ENCODE results near the gene SREBF1. TPM values are rescaled to one million over a fixed set of nuclear protein-coding genes. Genes with fewer than 3 reads are reported as not detected.

The SREBF1 gene
- total and polyA plus RNA-seq, 2 of the 4 experiments (the other 2 are of a cell fraction) = 3.4 to 20.4 TPM

DNA sequence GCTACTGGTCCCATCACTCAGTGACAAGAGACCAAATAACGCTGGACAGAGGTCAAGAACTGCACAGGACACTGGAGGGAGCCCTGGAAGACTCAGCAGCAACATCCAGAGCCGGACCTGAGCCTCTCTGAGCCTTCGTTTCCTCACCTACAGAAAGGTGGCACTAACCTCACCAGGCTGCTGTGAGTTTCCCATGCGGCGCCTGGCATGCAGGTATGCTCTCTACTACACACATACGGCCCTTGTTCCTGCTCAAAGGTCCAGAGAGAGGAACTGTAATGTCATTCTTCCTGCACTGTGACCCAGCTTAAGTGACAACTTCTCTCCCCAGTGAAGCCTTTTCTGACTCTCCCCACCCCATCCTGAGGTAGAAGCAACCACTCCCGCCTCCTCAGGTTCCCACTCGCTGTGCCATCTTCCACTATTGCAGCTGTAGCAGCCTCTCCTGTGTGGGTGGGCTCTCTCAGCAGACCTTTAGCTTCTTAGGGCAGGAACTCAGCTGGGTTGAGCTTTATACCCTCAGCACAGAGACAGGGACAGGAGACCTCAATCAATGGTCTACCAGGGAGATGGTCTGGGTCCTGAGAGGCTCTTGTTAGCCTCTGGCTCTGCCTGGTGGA is 43.9 kb upstream of the SREBF1 start:
- Histone ChIP-seq H2AFZ (replicated peaks; ENCODE audit: low read length, poor library complexity) (no peak overlapping the region), H3K56ac (ENCODE audit: extremely low read depth, insufficient read depth, low read length) (no peak overlapping the region), H4K8ac (ENCODE audit: low read depth in 2 of 2, low read length in 2 of 2) (no peak overlapping the region), H2BK15ac (ENCODE audit: low read depth, low read length) (no peak overlapping the region), H2AK5ac (ENCODE audit: low read depth, low read length) (no peak overlapping the region; the same call in 1 of the 2 replicates), H3K4me1 (ENCODE audit: control insufficient read depth, insufficient read depth, low read length) (peaks cover 18% of the 10 kb centered on the region), H2BK120ac (ENCODE audit: low read depth, low read length) (no peak overlapping the region), H4K20me1 (ENCODE audit: insufficient read depth, low read length) (peaks cover 22% of the 10 kb centered on the region), H3K4me2 (ENCODE audit: low read depth, low read length) (no peak overlapping the region), H3K9me1 (ENCODE audit: insufficient read depth, low read length) (peaks cover 9% of the 10 kb centered on the region), H3K27me3 (ENCODE audit: control insufficient read depth, insufficient read depth, low read length) (no peaks in the 10 kb centered on the region), H3K4me3 (ENCODE audit: insufficient read depth, low read depth, low read length) (no peak overlapping the region), H3K9ac (ENCODE audit: low read depth, low read length) (no peak overlapping the region), H3K27ac (ENCODE audit: insufficient read depth, low read length) (no peak overlapping the region), H2BK20ac (ENCODE audit: low read depth, low read length) (no peak overlapping the region), H2BK5ac (ENCODE audit: low read depth, low read length, poor library complexity, severe bottlenecking) (no peak overlapping the region), H2AK9ac (replicated peaks; ENCODE audit: low read depth, low read length, poor library complexity) (no peak overlapping the region), H4K91ac (ENCODE audit: insufficient read depth, low read depth, low read length) (no peak overlapping the region), H3K18ac (ENCODE audit: low read depth, low read length) (no peak overlapping the region), H4K5ac (ENCODE audit: low read depth, low read length) (no peak overlapping the region), H3K9me3 (ENCODE audit: control insufficient read depth, insufficient read depth, low read length) (no peaks in the 10 kb centered on the region), H3K4ac (ENCODE audit: low read depth, low read length) (no peak overlapping the region), H3K36me3 (ENCODE audit: control insufficient read depth, insufficient read depth, low read length) (peaks cover 44% of the 10 kb centered on the region), H3K79me1 (ENCODE audit: low read depth in 1 of 2, low read length in 2 of 2) (peaks cover 0 to 4% of the 10 kb centered on the region in 2 experiments; a peak in 2 of 4 replicates), H3K14ac (replicated peaks; ENCODE audit: low read depth, low read length) (no peak overlapping the region), H3K23ac (ENCODE audit: low read depth, low read length) (no peak overlapping the region)
- TF ChIP-seq CHD1 (IDR thresholded peaks at IDR 0.05; ENCODE audit: low read depth, low read length) = no peak
- no peak for TF ChIP-seq POLR2A (IDR thresholded peaks at IDR 0.05; ENCODE audit: low read depth, low read length)
- TF ChIP-seq, protein P1, sequence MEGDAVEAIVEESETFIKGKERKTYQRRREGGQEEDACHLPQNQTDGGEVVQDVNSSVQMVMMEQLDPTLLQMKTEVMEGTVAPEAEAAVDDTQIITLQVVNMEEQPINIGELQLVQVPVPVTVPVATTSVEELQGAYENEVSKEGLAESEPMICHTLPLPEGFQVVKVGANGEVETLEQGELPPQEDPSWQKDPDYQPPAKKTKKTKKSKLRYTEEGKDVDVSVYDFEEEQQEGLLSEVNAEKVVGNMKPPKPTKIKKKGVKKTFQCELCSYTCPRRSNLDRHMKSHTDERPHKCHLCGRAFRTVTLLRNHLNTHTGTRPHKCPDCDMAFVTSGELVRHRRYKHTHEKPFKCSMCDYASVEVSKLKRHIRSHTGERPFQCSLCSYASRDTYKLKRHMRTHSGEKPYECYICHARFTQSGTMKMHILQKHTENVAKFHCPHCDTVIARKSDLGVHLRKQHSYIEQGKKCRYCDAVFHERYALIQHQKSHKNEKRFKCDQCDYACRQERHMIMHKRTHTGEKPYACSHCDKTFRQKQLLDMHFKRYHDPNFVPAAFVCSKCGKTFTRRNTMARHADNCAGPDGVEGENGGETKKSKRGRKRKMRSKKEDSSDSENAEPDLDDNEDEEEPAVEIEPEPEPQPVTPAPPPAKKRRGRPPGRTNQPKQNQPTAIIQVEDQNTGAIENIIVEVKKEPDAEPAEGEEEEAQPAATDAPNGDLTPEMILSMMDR (conservative IDR thresholded peaks at IDR 0.05; ENCODE audit: low read depth, low read length) = no peak
- TF ChIP-seq MAZ (IDR thresholded peaks at IDR 0.05; ENCODE audit: borderline replicate concordance, low read depth, low read length) = no peak
- TF ChIP-seq MXI1 (IDR thresholded peaks at IDR 0.05; ENCODE audit: borderline replicate concordance, low read depth, low read length) = no peak
- TF ChIP-seq NFE2L2 (IDR thresholded peaks at IDR 0.05; ENCODE audit: low read depth, low read length) = no peak
- TF ChIP-seq, protein P2, sequence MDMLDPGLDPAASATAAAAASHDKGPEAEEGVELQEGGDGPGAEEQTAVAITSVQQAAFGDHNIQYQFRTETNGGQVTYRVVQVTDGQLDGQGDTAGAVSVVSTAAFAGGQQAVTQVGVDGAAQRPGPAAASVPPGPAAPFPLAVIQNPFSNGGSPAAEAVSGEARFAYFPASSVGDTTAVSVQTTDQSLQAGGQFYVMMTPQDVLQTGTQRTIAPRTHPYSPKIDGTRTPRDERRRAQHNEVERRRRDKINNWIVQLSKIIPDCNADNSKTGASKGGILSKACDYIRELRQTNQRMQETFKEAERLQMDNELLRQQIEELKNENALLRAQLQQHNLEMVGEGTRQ (IDR thresholded peaks at IDR 0.05; ENCODE audit: low read depth, low read length) = no peak
- TF ChIP-seq, protein P3, sequence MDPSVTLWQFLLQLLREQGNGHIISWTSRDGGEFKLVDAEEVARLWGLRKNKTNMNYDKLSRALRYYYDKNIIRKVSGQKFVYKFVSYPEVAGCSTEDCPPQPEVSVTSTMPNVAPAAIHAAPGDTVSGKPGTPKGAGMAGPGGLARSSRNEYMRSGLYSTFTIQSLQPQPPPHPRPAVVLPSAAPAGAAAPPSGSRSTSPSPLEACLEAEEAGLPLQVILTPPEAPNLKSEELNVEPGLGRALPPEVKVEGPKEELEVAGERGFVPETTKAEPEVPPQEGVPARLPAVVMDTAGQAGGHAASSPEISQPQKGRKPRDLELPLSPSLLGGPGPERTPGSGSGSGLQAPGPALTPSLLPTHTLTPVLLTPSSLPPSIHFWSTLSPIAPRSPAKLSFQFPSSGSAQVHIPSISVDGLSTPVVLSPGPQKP (IDR thresholded peaks at IDR 0.05; ENCODE audit: borderline replicate concordance, low read depth, low read length) = no peak
- no peak for TF ChIP-seq RAD21 (IDR thresholded peaks at IDR 0.05; ENCODE audit: low read length)
- TF ChIP-seq FOS (IDR thresholded peaks at IDR 0.05; ENCODE audit: low read depth, low read length) = no peak
- no peak for TF ChIP-seq RFX5 (IDR thresholded peaks at IDR 0.05; ENCODE audit: low read depth, low read length)
- TF ChIP-seq MAFK (IDR thresholded peaks at IDR 0.05; ENCODE audit: low read depth, low read length) = no peak
- in situ Hi-C loops (cut with MboI; ENCODE audit: low sequenced_read_pairs) = loop anchor here (25.0 kb wide), 1 partner anchor 518 kb away; no protein-coding TSS in a partner anchor
- dilution Hi-C loops (cut with HindIII; ENCODE audit: low sequenced_read_pairs, unreplicated experiment) = no loop called here
- DNase-seq (no peak), ATAC-seq (ENCODE audit: low read depth) (no peak)
- intact Hi-C loops (cut with micrococcal nuclease) = no loop called here
- 98% methylated on average over 6 of the region's 8 CpGs; no CpG with 5 or more reads in 1 of the 2 experiments for WGBS, 2 experiments (ENCODE audit: extremely low coverage in 2 of 2, insufficient read length in 1 of 2)
- CTCF ChIA-PET = interaction anchor here (0.6 kb wide), 1 partner anchor 498 kb away, joined by 6 read pairs; no protein-coding TSS in a partner anchor
- no TSS peak for BruUV-seq (replicated peaks)
- POLR2A ChIA-PET (ENCODE audit: unreplicated experiment) = no interaction called here

Data from IMR-90 (cell line).